Peyer's patch (tissue), 4 donors: ENCODE data around the gene LY6G6D. TPM values are rescaled to one million over a fixed set of nuclear protein-coding genes. Genes with fewer than 3 reads are reported as not detected.

ENCODE experiments used
- DNase-seq, 3 donors: peaks; one replicate each; pipeline ENCODE4 v3.0.0-alpha.2; 2017 to 2019
- H3K27ac ChIP-seq, 4 donors: fragments of 200-600 bp; sonication (generic); one replicate each; pipeline ENCODE4 v1.5.1; 2016 to 2019
- H3K27me3 ChIP-seq, 2 donors: fragments of 200-600 bp; sonication (generic); one replicate each; pipeline ENCODE4 v1.5.1; 2019
- H3K36me3 ChIP-seq, 3 donors: fragments of 200-600 bp; sonication (generic); one replicate each; pipeline ENCODE4 v1.5.1; 2016 to 2019
- H3K4me1 ChIP-seq, 4 donors: fragments of 200-600 bp; sonication (generic); one replicate each; pipeline ENCODE4 v1.5.1; 2016 to 2019
- H3K4me3 ChIP-seq, 4 donors: fragments of 200-600 bp; sonication (generic); 1 replicate in 3 of 4; 2 replicates in 1 of 4; pipeline ENCODE4 v1.5.1; 2016 to 2019; ENCODE audit warnings: mild to moderate bottlenecking in 1 of 4
- H3K9me3 ChIP-seq, 4 donors: fragments of 200-600 bp; sonication (generic); one replicate each; pipeline ENCODE4 v1.5.1; 2016 to 2019; ENCODE audit warnings: mild to moderate bottlenecking in 1 of 4
- CTCF ChIP-seq, 6 experiments: fragments of 450-650 bp in 4 of 6; fragments of 200-600 bp in 2 of 6; sonication (generic) in 1 of 6; IDR thresholded peaks; one replicate each; pipeline ENCODE4 v1.5.1; 2017 to 2019; ENCODE audit warnings: antibody characterized with exemption in 6 of 6, mild to moderate bottlenecking in 3 of 6, moderate library complexity in 1 of 6
- POLR2A ChIP-seq, 2 donors: fragments of 450-650 bp; IDR thresholded peaks; one replicate each; pipeline ENCODE4 v1.5.1; 2017; ENCODE audit warnings: antibody characterized with exemption in 2 of 2, mild to moderate bottlenecking in 2 of 2, moderate library complexity in 2 of 2
- total RNA-seq, 4 donors: library from RNA; depleted of rRNA; stranded (reverse); fragments of >200 nt; gene quantifications; one replicate each; pipeline ENCODE4 v1.1.0, GENCODE V29; 2016

Gene LY6G6D
- total RNA-seq, 4 donors from 2014 or later = not detected

GRCh38 chr6:31683591-31683990 is 31.6 kb upstream of the LY6G6D start:
- H3K36me3 ChIP-seq = peaks cover 0 to 31% (median 0%) of the 10 kb centered on the region in 3 donors
- H3K27me3 ChIP-seq = no peaks in the 10 kb centered on the region
- no peaks in the 10 kb centered on the region for H3K9me3 ChIP-seq
- H3K4me1 ChIP-seq = peaks cover 0 to 25% (median 3%) of the 10 kb centered on the region in 4 donors
- peak overlapping the region in 1 of 4 donors; percentile 45 for H3K4me3 ChIP-seq
- peak overlapping the region in 3 of 4 donors; percentile 55 to 81 (median 70) for H3K27ac ChIP-seq
- no peak for DNase-seq
- TF ChIP-seq POLR2A (IDR thresholded peaks at IDR 0.05) = no peak
- TF ChIP-seq CTCF (IDR thresholded peaks at IDR 0.05) = no peak

- TF ChIP-seq CTCF (IDR thresholded peaks at IDR 0.05) = no peak
- no peak for TF ChIP-seq POLR2A (IDR thresholded peaks at IDR 0.05)
- DNase-seq = no peak
- Histone ChIP-seq H3K27me3 (no peaks in the 10 kb centered on the region), H3K27ac (no peak overlapping the region), H3K4me1 (peaks cover 0 to 16% (median under 1%) of the 10 kb centered on the region in 4 donors), H3K9me3 (no peaks in the 10 kb centered on the region), H3K4me3 (no peak overlapping the region), H3K36me3 (peaks cover 0 to 59% (median 0%) of the 10 kb centered on the region in 3 donors)
Measured at GRCh38 chr6:31686483-31686882, 28.7 kb upstream of the LY6G6D start.

DNA sequence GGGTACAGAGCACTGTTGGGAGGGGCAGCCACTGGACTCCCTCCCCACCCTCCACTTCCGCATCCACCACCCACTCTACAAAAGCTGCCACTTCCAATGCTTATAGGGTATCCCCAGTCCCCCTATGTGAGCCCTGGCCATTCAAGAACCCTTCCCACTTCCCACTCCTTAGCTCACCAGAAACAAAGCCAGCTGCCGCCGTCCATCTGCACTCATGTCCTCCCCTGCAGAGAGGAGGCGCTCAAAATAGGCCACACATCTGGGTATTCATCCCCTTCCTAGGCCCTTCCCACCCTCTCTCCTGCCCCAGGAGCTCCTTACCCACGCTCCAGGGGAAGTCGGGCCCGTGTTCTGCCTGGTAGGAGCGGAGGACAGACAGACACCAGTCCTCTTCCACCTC is 27.8 kb upstream of the LY6G6D start:
- H3K4me3 ChIP-seq = no peak overlapping the region
- peaks cover 0 to 8% (median 0%) of the 10 kb centered on the region in 4 donors for H3K4me1 ChIP-seq
- no peak overlapping the region for H3K27ac ChIP-seq
- H3K36me3 ChIP-seq = peaks cover 0 to 68% (median 0%) of the 10 kb centered on the region in 3 donors
- H3K27me3 ChIP-seq = no peaks in the 10 kb centered on the region
- H3K9me3 ChIP-seq = no peaks in the 10 kb centered on the region
- no peak for DNase-seq
- no peak for TF ChIP-seq POLR2A (IDR thresholded peaks at IDR 0.05)
- TF ChIP-seq CTCF (IDR thresholded peaks at IDR 0.05) = no peak

DNA sequence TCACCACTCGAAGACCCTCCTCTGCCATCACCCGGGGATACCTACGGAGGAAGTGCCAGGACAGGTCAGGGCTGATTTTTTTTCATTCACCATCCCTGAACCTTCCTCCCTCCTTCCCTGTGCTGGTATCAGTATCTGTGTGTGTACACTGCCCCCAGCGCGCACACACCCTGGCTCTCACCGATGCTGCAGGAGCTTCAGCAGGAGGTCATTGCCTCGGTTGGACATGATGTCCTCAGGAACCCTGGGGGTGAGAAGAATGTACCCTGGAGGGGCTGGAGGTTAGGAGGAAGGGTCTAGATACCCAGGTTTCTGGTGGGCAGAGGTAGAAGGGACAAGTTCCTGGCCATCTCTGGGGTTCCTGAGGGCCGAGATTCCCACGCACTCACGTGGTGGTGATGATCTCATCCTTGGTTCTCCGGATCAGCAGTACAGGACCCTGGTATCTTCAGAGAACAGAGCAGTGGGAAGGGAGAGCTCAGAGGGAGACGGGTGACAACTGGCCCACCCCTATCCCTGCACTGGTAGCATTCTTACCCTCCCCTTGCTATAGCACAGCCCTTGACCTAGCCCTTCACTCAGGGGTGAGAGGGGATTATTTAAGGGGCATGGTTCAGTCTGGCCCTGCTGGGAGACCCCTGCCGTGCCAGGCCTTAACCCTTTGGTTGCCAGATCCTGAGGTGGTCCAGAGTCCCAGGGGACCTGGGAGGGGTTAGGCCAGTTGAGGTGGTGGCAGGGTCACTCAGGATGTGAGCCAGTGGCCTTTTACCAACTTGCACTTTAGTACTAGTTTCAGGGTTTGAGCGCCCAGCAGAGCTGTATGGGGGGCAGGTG is 27.1 kb upstream of the LY6G6D start:
- Histone ChIP-seq H3K9me3 (no peaks in the 10 kb centered on the region), H3K27ac (no peak overlapping the region), H3K4me3 (no peak overlapping the region), H3K4me1 (peaks cover 0 to 5% (median 0%) of the 10 kb centered on the region in 4 donors), H3K27me3 (no peaks in the 10 kb centered on the region), H3K36me3 (peaks cover 0 to 75% (median 0%) of the 10 kb centered on the region in 3 donors)
- no peak for TF ChIP-seq POLR2A (IDR thresholded peaks at IDR 0.05)
- TF ChIP-seq CTCF (IDR thresholded peaks at IDR 0.05) = no peak
- DNase-seq = no peak

GRCh38 chr6:31689249-31690110 is 25.7 kb upstream of the LY6G6D start:
- Histone ChIP-seq H3K36me3 (peaks cover 0 to 89% (median 0%) of the 10 kb centered on the region in 3 donors), H3K4me1 (peaks cover 0 to 5% (median 0%) of the 10 kb centered on the region in 4 donors), H3K27me3 (no peaks in the 10 kb centered on the region), H3K4me3 (no peak overlapping the region), H3K27ac (peak overlapping the region in 2 of 4 donors; percentile 70 to 77), H3K9me3 (no peaks in the 10 kb centered on the region)
- TF ChIP-seq CTCF (IDR thresholded peaks at IDR 0.05) = peak in 3 of 6 experiments; percentile 18 to 39 (median 26)
- no peak for TF ChIP-seq POLR2A (IDR thresholded peaks at IDR 0.05)
- DNase-seq = no peak
